ENCODE measurements around the gene AP1M1.

Gene AP1M1

GRCh38 chr19:16213076-16213475, 15.4 kb downstream of the AP1M1 start:
- no peak overlapping the region for H3K27ac ChIP-seq
- ChIA-PET POLR2A (ENCODE audit: low non-redundant PET) (no interaction called here), CTCF (no interaction called here)
- no peak for TF ChIP-seq CTCF (conservative IDR thresholded peaks at IDR 0.05; ENCODE audit: low read depth)
- no peak for DNase-seq (ENCODE audit: low spot score)

- TF ChIP-seq CTCF (conservative IDR thresholded peaks at IDR 0.05; ENCODE audit: low read depth), result no peak
- H3K27ac ChIP-seq, result no peak overlapping the region
- no peak for DNase-seq (ENCODE audit: low spot score)
- ChIA-PET POLR2A (ENCODE audit: low non-redundant PET) (no interaction called here), CTCF (interaction anchor here (0.5 kb wide), 1 partner anchor 179 kb away, joined by 4 read pairs; no protein-coding TSS in a partner anchor)
Measured at GRCh38 chr19:16216744-16217670, 19.3 kb downstream of the AP1M1 start.

GRCh38 chr19:16217716-16218451, 20.2 kb downstream of the AP1M1 start:
- no peak for TF ChIP-seq CTCF (conservative IDR thresholded peaks at IDR 0.05; ENCODE audit: low read depth)
- CTCF ChIA-PET, result interaction anchor here (0.5 kb wide), 1 partner anchor 36 kb away, joined by 5 read pairs; no protein-coding TSS in a partner anchor
- POLR2A ChIA-PET (ENCODE audit: low non-redundant PET), result no interaction called here
- no peak for DNase-seq (ENCODE audit: low spot score)
- no peak overlapping the region for H3K27ac ChIP-seq

- no peak for TF ChIP-seq CTCF (conservative IDR thresholded peaks at IDR 0.05; ENCODE audit: low read depth)
- H3K27ac ChIP-seq, result no peak overlapping the region
- POLR2A ChIA-PET (ENCODE audit: low non-redundant PET), result no interaction called here
- CTCF ChIA-PET, result no interaction called here
- DNase-seq (ENCODE audit: low spot score), result no peak
Measured at GRCh38 chr19:16218851-16219250, 21.1 kb downstream of the AP1M1 start.

GRCh38 chr19:16222806-16223205, 25.1 kb downstream of the AP1M1 start:
- no peak for TF ChIP-seq CTCF (conservative IDR thresholded peaks at IDR 0.05; ENCODE audit: low read depth)
- H3K27ac ChIP-seq, result no peak overlapping the region
- CTCF ChIA-PET, result no interaction called here
- no peak for DNase-seq (ENCODE audit: low spot score)
- POLR2A ChIA-PET (ENCODE audit: low non-redundant PET), result no interaction called here

- no peak overlapping the region for H3K27ac ChIP-seq
- ChIA-PET POLR2A (ENCODE audit: low non-redundant PET) (no interaction called here), CTCF (interaction anchor here (0.7 kb wide), 1 partner anchor 163 kb away, joined by 5 read pairs; no protein-coding TSS in a partner anchor)
- TF ChIP-seq CTCF (conservative IDR thresholded peaks at IDR 0.05; ENCODE audit: low read depth), result no peak
- DNase-seq (ENCODE audit: low spot score), result no peak
Measured at GRCh38 chr19:16223746-16224145, 26.0 kb downstream of the AP1M1 start.

Data from RWPE1 (cell line).